GM13977 (cell line): ENCODE measurements around the gene GADD45B.
"Not testable (repeated sequence)": the region's sequence is repeated elsewhere in the genome, so short reads cannot be mapped to it uniquely, and the experiment has no call there.

Source experiments
- DNase-seq: peaks from one replicate; pipeline ENCODE4 v3.0.0; 2012; ENCODE audit warnings: low spot score
- CTCF ChIP-seq: IDR thresholded peaks from 2 replicates; pipeline ENCODE4 v1.5.1; 2012; ENCODE audit warnings: mild to moderate bottlenecking, control low read depth; ENCODE audit not compliant: insufficient read depth; ENCODE audit errors: extremely low read depth, missing control alignments
- in situ Hi-C: fragments of 300-500 bp; cut with MboI; formaldehyde crosslinking; loops from one replicate; pipeline ENCODE4 v1.12.0; 2022; ENCODE audit warnings: low sequenced_read_pairs, low pct_unique_long_range_greater_than_20kb, mixed read lengths, inconsistent platforms; ENCODE audit not compliant: unreplicated experiment

The GADD45B gene

GRCh38 chr19:2517881-2518601 is 42.1 kb downstream of the GADD45B start:
- DNase-seq: no peak
- in situ Hi-C loops: no loop called here
- TF ChIP-seq CTCF: no peak

- DNase-seq, in situ Hi-C loops: not testable (repeated sequence)
Observed at GRCh38 chr19:2518856-2519255, 42.9 kb downstream of the GADD45B start.

GRCh38 chr19:2519482-2519881 is 43.6 kb downstream of the GADD45B start:
- in situ Hi-C loops: no loop called here
- TF ChIP-seq CTCF: no peak
- no peak for DNase-seq

- DNase-seq: no peak
- TF ChIP-seq CTCF: no peak
- in situ Hi-C loops: no loop called here
Observed at GRCh38 chr19:2523630-2524311, 47.8 kb downstream of the GADD45B start.

- in situ Hi-C loops: no loop called here
Observed at GRCh38 chr19:2524361-2524839, 48.5 kb downstream of the GADD45B start.

GRCh38 chr19:2524840-2525723 is 49.2 kb downstream of the GADD45B start:
- no peak for TF ChIP-seq CTCF
- in situ Hi-C loops: no loop called here
- DNase-seq: no peak

More at GRCh38 chr19:2524361-2524839, 48.5 kb downstream of the GADD45B start:
- DNase-seq: no peak
- TF ChIP-seq CTCF: no peak
